Esophagus muscularis mucosa (tissue), 4 donors: ENCODE data around the gene SLCO4A1.

Source experiments
- CTCF ChIP-seq, 3 experiments: fragments of 200-600 bp in 2 of 3; fragments of 450-650 bp in 1 of 3; sonication (generic) in 2 of 3; IDR thresholded peaks; one replicate each; pipeline ENCODE4 v1.5.1; 2017 to 2019; ENCODE audit warnings: antibody characterized with exemption in 3 of 3, mild to moderate bottlenecking in 2 of 3, moderate library complexity in 1 of 3
- EP300 ChIP-seq: sonication (generic); formaldehyde crosslinking; IDR thresholded peaks from one replicate; pipeline ENCODE4 v1.6.1; 2017; ENCODE audit warnings: antibody characterized with exemption
- POLR2A ChIP-seq: fragments of 450-650 bp; IDR thresholded peaks from one replicate; pipeline ENCODE4 v1.6.1; 2017; ENCODE audit warnings: antibody characterized with exemption, moderate library complexity, mild to moderate bottlenecking, low read depth

GRCh38 chr20:62696434-62696957, 54.2 kb downstream of the SLCO4A1 start:
- TF ChIP-seq POLR2A (no peak), CTCF (IDR thresholded peaks at IDR 0.05) (no peak), EP300 (no peak)
